Aorta (tissue), 5 donors: ENCODE data around the gene CRACR2B. TPM values are rescaled to one million over a fixed set of nuclear protein-coding genes. Genes with fewer than 3 reads are reported as not detected.

Experiments used
- ATAC-seq: fragments of 200-7000 bp; cut with Tn5 transposase; one replicate; pipeline ENCODE4 v1.9.1; 2022; ENCODE audit warnings: moderate library complexity; ENCODE audit not compliant: low FRiP score
- DNase-seq, 2 donors: peaks; one replicate each; pipeline ENCODE4 v3.0.0-alpha.2; 2020
- H3K27ac ChIP-seq, 2 donors: one replicate each; pipeline ENCODE4 v1.5.1; 2013; ENCODE audit warnings: low read length in 2 of 2, mild to moderate bottlenecking in 2 of 2, moderate library complexity in 2 of 2, control low read depth in 1 of 2, inconsistent platforms in 1 of 2, low read depth in 1 of 2
- H3K27me3 ChIP-seq, 2 donors: one replicate each; pipeline ENCODE4 v1.6.1; 2013; ENCODE audit warnings: control low read depth in 1 of 2, low read length in 1 of 2, mild to moderate bottlenecking in 1 of 2, moderate library complexity in 1 of 2; ENCODE audit not compliant: insufficient read depth in 2 of 2, control insufficient read depth in 1 of 2
- H3K36me3 ChIP-seq, 2 donors: one replicate each; pipeline ENCODE4 v1.6.1; 2013; ENCODE audit warnings: control low read depth in 1 of 2, low read length in 1 of 2, mild to moderate bottlenecking in 1 of 2; ENCODE audit not compliant: insufficient read depth in 2 of 2, control insufficient read depth in 1 of 2
- H3K4me1 ChIP-seq, 2 donors: one replicate each; pipeline ENCODE4 v1.6.1; 2013; ENCODE audit warnings: low read length in 2 of 2, control low read depth in 1 of 2, mild to moderate bottlenecking in 1 of 2, moderate library complexity in 1 of 2; ENCODE audit not compliant: insufficient read depth in 2 of 2, control insufficient read depth in 1 of 2
- H3K4me3 ChIP-seq, 2 donors: one replicate each; pipeline ENCODE4 v1.5.1; 2013; ENCODE audit warnings: low read length in 2 of 2, control low read depth in 1 of 2, mild to moderate bottlenecking in 1 of 2
- H3K9me3 ChIP-seq: one replicate; pipeline ENCODE4 v1.6.1; 2013; ENCODE audit warnings: mild to moderate bottlenecking, low read length; ENCODE audit not compliant: control insufficient read depth
- WGBS, 2 donors: extraction: QIAGEN DNeasy Blood & Tissue Kit; methylation state at CpG; one replicate each; pipeline ENCODE4 v1.1.7; 2013; 5-methylcytosine and 5-hydroxymethylcytosine counted together
- intact Hi-C, 2 donors: fragments of 100-400 bp; cut with DNase I; formaldehyde crosslinking; loops; one replicate each; pipeline versions ENCODE4 v1.14.2 to v1.15.0; 2022
- polyA plus RNA-seq, 2 donors: library from polyadenylated mRNA; stranded (reverse); fragments of 200-250 nt; gene quantifications; one replicate each; pipeline ENCODE4 v1.2.3, GENCODE V29; 2013
- total RNA-seq, 2 donors: library from RNA; stranded (reverse); fragmentation: NEBNext Ultra II Directional; extraction: Animal tissue kit (Norgen Biotek cat#: 25700); gene quantifications; one replicate each; pipeline ENCODE4 v1.2.1, GENCODE V29; 2021
- donor health status: healthy with polysubstance abuse.
- donor health status: Bipolar disorder and iron deficiency.
- donor health status: DM: no; HTN: no; CAD: no.
- donor health status: DM: no; HTN: no; CAD: no.
- donor health status: DM: yes; HTN: yes; CAD: no.

CRACR2B gene
- total and polyA plus RNA-seq, 4 donors, result 2.2 to 10.5 (median 7.4) TPM

GRCh38 chr11:861105-861479, 33.4 kb downstream of the CRACR2B start:
- no peaks in the 10 kb centered on the region for H3K9me3 ChIP-seq
- WGBS, 2 donors, result 90 to 93% methylated on average over 14 of the region's 14 CpGs
- no peak overlapping the region for H3K4me3 ChIP-seq
- H3K27me3 ChIP-seq, result no peaks in the 10 kb centered on the region
- no peaks in the 10 kb centered on the region for H3K36me3 ChIP-seq
- DNase-seq (no peak), ATAC-seq (no peak)
- no peaks in the 10 kb centered on the region for H3K4me1 ChIP-seq
- intact Hi-C loops, result no loop called here
- H3K27ac ChIP-seq, result no peak overlapping the region

GRCh38 chr11:862081-862661, 34.5 kb downstream of the CRACR2B start:
- H3K4me1 ChIP-seq, result no peaks in the 10 kb centered on the region

DNA sequence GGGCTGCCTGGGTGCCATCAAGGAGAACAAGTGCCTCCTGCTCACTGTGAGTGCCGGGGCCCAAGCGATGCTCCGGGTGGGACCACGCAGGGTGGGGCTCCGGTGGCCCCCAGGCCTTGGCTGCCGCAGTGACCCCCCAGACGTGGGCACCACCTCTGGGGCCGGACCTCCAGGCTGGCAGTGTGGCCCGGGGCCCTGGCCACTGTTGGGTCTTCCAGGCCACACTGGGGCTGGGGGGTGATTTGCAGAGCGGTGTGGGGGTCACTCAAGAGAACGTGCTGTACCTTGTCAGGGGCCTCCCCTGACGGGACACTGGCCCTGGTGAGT, 34.9 kb downstream of the CRACR2B start:
- WGBS, 2 donors, result 67 to 69% methylated on average over 10 to 12 of the region's 12 CpGs
- no peak for DNase-seq
- ATAC-seq, result no peak
- no peaks in the 10 kb centered on the region for H3K9me3 ChIP-seq
- no peak overlapping the region for H3K27ac ChIP-seq
- H3K36me3 ChIP-seq, result no peaks in the 10 kb centered on the region
- no peak overlapping the region for H3K4me3 ChIP-seq
- intact Hi-C loops, result no loop called here
- no peaks in the 10 kb centered on the region for H3K27me3 ChIP-seq
- H3K4me1 ChIP-seq, result no peaks in the 10 kb centered on the region

More at GRCh38 chr11:862081-862661, 34.5 kb downstream of the CRACR2B start:
- 45 to 47% methylated on average over 20 of the region's 20 CpGs for WGBS, 2 donors
- Histone ChIP-seq H3K27me3 (no peaks in the 10 kb centered on the region), H3K9me3 (no peaks in the 10 kb centered on the region), H3K36me3 (no peaks in the 10 kb centered on the region), H3K4me3 (no peak overlapping the region), H3K27ac (no peak overlapping the region)
- no peak for DNase-seq
- no peak for ATAC-seq
- intact Hi-C loops, result no loop called here

GRCh38 chr11:863023-863909, 35.5 kb downstream of the CRACR2B start:
- Histone ChIP-seq H3K27me3 (no peaks in the 10 kb centered on the region), H3K4me3 (no peak overlapping the region), H3K27ac (no peak overlapping the region), H3K36me3 (no peaks in the 10 kb centered on the region), H3K4me1 (no peaks in the 10 kb centered on the region), H3K9me3 (no peaks in the 10 kb centered on the region)
- intact Hi-C loops, result no loop called here
- ATAC-seq, result no peak
- DNase-seq, result no peak
- WGBS, 2 donors, result 78 to 79% methylated on average over 22 to 24 of the region's 24 CpGs

GRCh38 chr11:863910-864827, 36.5 kb downstream of the CRACR2B start:
- Histone ChIP-seq H3K4me3 (no peak overlapping the region), H3K9me3 (no peaks in the 10 kb centered on the region), H3K27ac (no peak overlapping the region), H3K27me3 (no peaks in the 10 kb centered on the region), H3K36me3 (no peaks in the 10 kb centered on the region), H3K4me1 (no peaks in the 10 kb centered on the region)
- 90 to 93% methylated on average over 31 of the region's 31 CpGs for WGBS, 2 donors
- no peak for ATAC-seq
- intact Hi-C loops, result no loop called here
- no peak for DNase-seq

GRCh38 chr11:864898-865297, 37.2 kb downstream of the CRACR2B start:
- intact Hi-C loops, result no loop called here
- no peaks in the 10 kb centered on the region for H3K36me3 ChIP-seq
- H3K9me3 ChIP-seq, result no peaks in the 10 kb centered on the region

DNA sequence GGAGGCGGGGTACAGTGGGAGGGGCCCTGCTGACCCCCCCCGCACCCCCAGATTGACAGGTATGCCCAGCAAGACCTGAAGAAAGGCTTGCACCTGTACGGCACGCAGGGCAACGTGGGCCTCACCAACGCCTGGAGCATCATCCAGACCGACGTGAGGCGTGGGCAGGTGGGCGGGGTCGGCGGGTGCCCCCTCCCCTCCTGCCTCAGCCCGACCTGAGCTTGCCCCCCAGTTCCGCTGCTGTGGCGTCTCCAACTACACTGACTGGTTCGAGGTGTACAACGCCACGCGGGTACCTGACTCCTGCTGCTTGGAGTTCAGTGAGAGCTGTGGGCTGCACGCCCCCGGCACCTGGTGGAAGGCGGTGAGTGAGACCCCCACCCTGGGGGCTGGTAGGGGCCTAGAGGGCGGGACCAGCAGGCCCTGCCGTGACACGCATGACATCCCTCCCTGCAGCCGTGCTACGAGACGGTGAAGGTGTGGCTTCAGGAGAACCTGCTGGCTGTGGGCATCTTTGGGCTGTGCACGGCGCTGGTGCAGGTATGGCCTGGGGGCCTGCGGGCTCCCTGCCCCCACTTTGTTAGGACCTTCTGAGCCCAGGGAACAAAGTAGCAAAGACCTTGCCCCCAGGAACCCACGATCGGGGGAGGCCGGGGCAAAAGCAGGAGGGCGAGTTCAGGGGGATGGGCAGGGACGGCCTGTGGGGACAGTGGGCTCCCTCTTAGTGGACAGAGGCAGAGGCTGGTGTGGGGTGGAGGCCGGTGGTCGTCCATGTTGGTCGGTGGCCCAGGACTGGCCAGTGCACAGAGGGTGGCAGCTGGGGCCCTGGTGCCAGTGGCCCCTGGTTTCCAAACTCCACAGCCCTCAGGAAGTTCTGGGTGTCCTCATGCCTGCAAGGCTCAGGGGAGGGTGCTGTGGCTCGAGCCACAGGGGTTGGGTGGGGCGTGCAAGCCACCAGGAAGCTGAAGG, 38.0 kb downstream of the CRACR2B start:
- no peak overlapping the region for H3K4me3 ChIP-seq
- no peak for DNase-seq
- WGBS, 2 donors, result 83 to 85% methylated on average over 40 to 41 of the region's 41 CpGs
- no peaks in the 10 kb centered on the region for H3K4me1 ChIP-seq
- H3K27me3 ChIP-seq, result no peaks in the 10 kb centered on the region
- no peak for ATAC-seq
- H3K27ac ChIP-seq, result no peak overlapping the region
- no peaks in the 10 kb centered on the region for H3K9me3 ChIP-seq
- no peaks in the 10 kb centered on the region for H3K36me3 ChIP-seq
- intact Hi-C loops, result no loop called here

More at GRCh38 chr11:864898-865297, 37.2 kb downstream of the CRACR2B start:
- 83 to 87% methylated on average over 10 to 11 of the region's 11 CpGs for WGBS, 2 donors
- no peak overlapping the region for H3K4me3 ChIP-seq
- ATAC-seq (no peak), DNase-seq (no peak)
- no peaks in the 10 kb centered on the region for H3K27me3 ChIP-seq
- H3K4me1 ChIP-seq, result no peaks in the 10 kb centered on the region
- no peak overlapping the region for H3K27ac ChIP-seq

- H3K36me3 ChIP-seq, result no peaks in the 10 kb centered on the region
- no peak for DNase-seq
- H3K4me3 ChIP-seq, result no peak overlapping the region
- no peak overlapping the region for H3K27ac ChIP-seq
- no peaks in the 10 kb centered on the region for H3K27me3 ChIP-seq
- intact Hi-C loops, result no loop called here
- WGBS, 2 donors, result 80 to 86% methylated on average over 14 of the region's 14 CpGs
- ATAC-seq, result no peak
- no peaks in the 10 kb centered on the region for H3K4me1 ChIP-seq
- no peaks in the 10 kb centered on the region for H3K9me3 ChIP-seq
Observed at GRCh38 chr11:866481-866880, 38.8 kb downstream of the CRACR2B start.
